Activated T-cell treated with anti-CD3 and anti-CD28 coated beads, Interleukin-2, amount 50 U/mL, for 72 hours (primary cell): Measurements from ENCODE around the gene AVPR2. TPM values are rescaled to one million over a fixed set of nuclear protein-coding genes. Genes with fewer than 3 reads are reported as not detected.
A peak's percentile ranks its signal among the peaks of the same experiment; 100 is the strongest.

Experiments
- ATAC-seq, 2 donors: fragments of 150-1000 bp; cut with Tn5 transposase; replicated peaks in 1 of 2; 2 replicates each; pipeline ENCODE4 v1.10.0; 2021; ENCODE audit warnings: moderate library complexity in 2 of 2, mild to moderate bottlenecking in 1 of 2
- DNase-seq, 2 donors: peaks; one replicate each; pipeline ENCODE4 v3.0.0; 2021 to 2022; ENCODE audit warnings: mixed read lengths in 1 of 2
- H3K27ac Mint-ChIP-seq: one replicate; pipeline ENCODE4 v1.8.0; 2022; ENCODE audit warnings: mild to moderate bottlenecking, moderate library complexity, mixed read lengths
- H3K27me3 Mint-ChIP-seq: one replicate; pipeline ENCODE4 v1.8.0; 2022; ENCODE audit warnings: low read depth, mixed read lengths
- H3K36me3 Mint-ChIP-seq, 2 donors: one replicate each; pipeline ENCODE4 v1.8.0; 2022; ENCODE audit warnings: mixed read lengths in 2 of 2, mild to moderate bottlenecking in 1 of 2; ENCODE audit not compliant: insufficient read depth in 2 of 2
- H3K4me1 Mint-ChIP-seq: one replicate; pipeline ENCODE4 v1.8.0; 2022; ENCODE audit warnings: low read depth, mixed read lengths
- H3K4me3 Mint-ChIP-seq, 2 donors: one replicate each; pipeline ENCODE4 v1.8.0; 2022; ENCODE audit warnings: mild to moderate bottlenecking in 2 of 2, mixed read lengths in 2 of 2, moderate library complexity in 2 of 2
- H3K9me3 Mint-ChIP-seq, 2 donors: one replicate each; pipeline ENCODE4 v1.8.0; 2022; ENCODE audit warnings: mixed read lengths in 2 of 2
- total RNA-seq, 2 donors: library from RNA; stranded (reverse); gene quantifications; one replicate each; pipeline ENCODE4 v1.2.3, GENCODE V29; 2022

Gene AVPR2
- total RNA-seq, 2 donors from 2014 or later = not detected

GRCh38 chrX:153903238-153903980, 1.1 kb upstream of the AVPR2 start:
- H3K36me3 Mint-ChIP-seq = no peaks in the 10 kb centered on the region
- peaks cover 39% of the 10 kb centered on the region for H3K4me1 Mint-ChIP-seq
- DNase-seq = no peak
- peak in 1 of 2 donors; percentile 12 for ATAC-seq
- peaks cover 0 to under 1% of the 10 kb centered on the region in 2 donors for H3K9me3 Mint-ChIP-seq
- no peak overlapping the region for H3K27ac Mint-ChIP-seq
- peaks cover 22% of the 10 kb centered on the region for H3K27me3 Mint-ChIP-seq
- H3K4me3 Mint-ChIP-seq = peak overlapping the region in 1 of 2 donors; percentile 17

GRCh38 chrX:153905481-153906095, 1.1 kb downstream of the AVPR2 start:
- peaks cover 19% of the 10 kb centered on the region for H3K27me3 Mint-ChIP-seq
- H3K4me3 Mint-ChIP-seq = no peak overlapping the region
- no peaks in the 10 kb centered on the region for H3K9me3 Mint-ChIP-seq
- H3K4me1 Mint-ChIP-seq = peaks cover 37% of the 10 kb centered on the region
- H3K36me3 Mint-ChIP-seq = no peaks in the 10 kb centered on the region
- H3K27ac Mint-ChIP-seq = no peak overlapping the region
- ATAC-seq (no peak), DNase-seq (no peak)

GRCh38 chrX:153906126-153906917, 1.8 kb downstream of the AVPR2 start:
- ATAC-seq (peak; percentile 26 to 54), DNase-seq (peak in 1 of 2 donors; percentile 19)
- peaks cover 29% of the 10 kb centered on the region for H3K4me1 Mint-ChIP-seq
- no peaks in the 10 kb centered on the region for H3K36me3 Mint-ChIP-seq
- no peak overlapping the region for H3K27ac Mint-ChIP-seq
- H3K27me3 Mint-ChIP-seq = peaks cover 17% of the 10 kb centered on the region
- H3K9me3 Mint-ChIP-seq = no peaks in the 10 kb centered on the region
- H3K4me3 Mint-ChIP-seq = no peak overlapping the region

- peaks cover 9% of the 10 kb centered on the region for H3K27me3 Mint-ChIP-seq
- no peak for DNase-seq
Measured at GRCh38 chrX:153907456-153907855, 3.0 kb downstream of the AVPR2 start.

GRCh38 chrX:153908219-153908860, 3.9 kb downstream of the AVPR2 start:
- Mint-ChIP-seq H3K4me3 (no peak overlapping the region), H3K27ac (no peak overlapping the region), H3K36me3 (no peaks in the 10 kb centered on the region), H3K27me3 (peaks cover 3% of the 10 kb centered on the region), H3K4me1 (peaks cover 14% of the 10 kb centered on the region), H3K9me3 (no peaks in the 10 kb centered on the region)
- ATAC-seq = no peak
- no peak for DNase-seq

More at GRCh38 chrX:153907456-153907855, 3.0 kb downstream of the AVPR2 start:
- no peaks in the 10 kb centered on the region for H3K9me3 Mint-ChIP-seq
- no peaks in the 10 kb centered on the region for H3K36me3 Mint-ChIP-seq
- ATAC-seq = no peak
- no peak overlapping the region for H3K4me3 Mint-ChIP-seq
- no peak overlapping the region for H3K27ac Mint-ChIP-seq
- H3K4me1 Mint-ChIP-seq = peaks cover 20% of the 10 kb centered on the region

GRCh38 chrX:153909024-153909979, 4.8 kb downstream of the AVPR2 start:
- Mint-ChIP-seq H3K9me3 (no peaks in the 10 kb centered on the region), H3K27me3 (no peaks in the 10 kb centered on the region), H3K4me3 (no peak overlapping the region), H3K4me1 (peaks cover 6% of the 10 kb centered on the region), H3K36me3 (peaks cover 2 to 3% of the 10 kb centered on the region in 2 donors), H3K27ac (no peak overlapping the region)
- ATAC-seq = peak in 1 of 2 donors; percentile 25
- DNase-seq = peak in 1 of 2 donors; percentile 25

GRCh38 chrX:153909980-153910360, 5.5 kb downstream of the AVPR2 start:
- H3K4me1 Mint-ChIP-seq = peaks cover 6% of the 10 kb centered on the region
- no peaks in the 10 kb centered on the region for H3K27me3 Mint-ChIP-seq
- no peak overlapping the region for H3K27ac Mint-ChIP-seq
- H3K36me3 Mint-ChIP-seq = peaks cover 2 to 3% of the 10 kb centered on the region in 2 donors
- ATAC-seq (no peak), DNase-seq (no peak)
- no peak overlapping the region for H3K4me3 Mint-ChIP-seq
- no peaks in the 10 kb centered on the region for H3K9me3 Mint-ChIP-seq

GRCh38 chrX:153910446-153910845, 6.0 kb downstream of the AVPR2 start:
- Mint-ChIP-seq H3K27me3 (no peaks in the 10 kb centered on the region), H3K27ac (no peak overlapping the region), H3K36me3 (peaks cover 2 to 3% of the 10 kb centered on the region in 2 donors), H3K4me3 (no peak overlapping the region), H3K9me3 (no peaks in the 10 kb centered on the region), H3K4me1 (peaks cover 6% of the 10 kb centered on the region)
- no peak for ATAC-seq
- DNase-seq = no peak

- Mint-ChIP-seq H3K27me3 (no peaks in the 10 kb centered on the region), H3K4me1 (no peaks in the 10 kb centered on the region), H3K4me3 (no peak overlapping the region), H3K36me3 (peaks cover 3 to 5% of the 10 kb centered on the region in 2 donors), H3K9me3 (no peaks in the 10 kb centered on the region), H3K27ac (peak overlapping the region; percentile 6)
- no peak for ATAC-seq
- DNase-seq = no peak
Measured at GRCh38 chrX:153911798-153912197, 7.3 kb downstream of the AVPR2 start.

- Mint-ChIP-seq H3K36me3 (peaks cover 3 to 8% of the 10 kb centered on the region in 2 donors), H3K27me3 (no peaks in the 10 kb centered on the region)
Measured at GRCh38 chrX:153913211-153913610, 8.7 kb downstream of the AVPR2 start.

GRCh38 chrX:153913701-153914100, 9.2 kb downstream of the AVPR2 start:
- ATAC-seq (no peak), DNase-seq (no peak)
- Mint-ChIP-seq H3K9me3 (no peaks in the 10 kb centered on the region), H3K27ac (no peak overlapping the region), H3K4me1 (no peaks in the 10 kb centered on the region), H3K36me3 (peaks cover 3 to 10% of the 10 kb centered on the region in 2 donors), H3K4me3 (no peak overlapping the region), H3K27me3 (no peaks in the 10 kb centered on the region)

More at GRCh38 chrX:153913211-153913610, 8.7 kb downstream of the AVPR2 start:
- Mint-ChIP-seq H3K4me3 (no peak overlapping the region), H3K27ac (no peak overlapping the region), H3K9me3 (no peaks in the 10 kb centered on the region), H3K4me1 (no peaks in the 10 kb centered on the region)
- DNase-seq (no peak), ATAC-seq (no peak)

GRCh38 chrX:153917869-153918268, 13.4 kb downstream of the AVPR2 start:
- no peak for DNase-seq
- no peak for ATAC-seq
- Mint-ChIP-seq H3K27me3 (peaks cover 5% of the 10 kb centered on the region), H3K4me1 (peaks cover 11% of the 10 kb centered on the region), H3K9me3 (no peaks in the 10 kb centered on the region), H3K36me3 (peaks cover 6 to 14% of the 10 kb centered on the region in 2 donors), H3K27ac (no peak overlapping the region), H3K4me3 (no peak overlapping the region)
